Body of pancreas (tissue), 4 donors: ENCODE data around the gene POLR1E.

Source experiments
- POLR2A ChIP-seq, 3 donors: fragments of 450-650 bp; IDR thresholded peaks; one replicate each; pipeline ENCODE4 v1.6.1; 2016; ENCODE audit warnings: antibody characterized with exemption in 3 of 3, mild to moderate bottlenecking in 2 of 3
- TF ChIP-seq, protein P1 (sequence below), 7 experiments: fragments of 450-650 bp in 4 of 7; fragments of 200-600 bp in 3 of 7; sonication (generic) in 3 of 7; IDR thresholded peaks; one replicate each; pipeline ENCODE4 v1.5.1; 2016 to 2019; ENCODE audit warnings: antibody characterized with exemption in 7 of 7

DNA sequence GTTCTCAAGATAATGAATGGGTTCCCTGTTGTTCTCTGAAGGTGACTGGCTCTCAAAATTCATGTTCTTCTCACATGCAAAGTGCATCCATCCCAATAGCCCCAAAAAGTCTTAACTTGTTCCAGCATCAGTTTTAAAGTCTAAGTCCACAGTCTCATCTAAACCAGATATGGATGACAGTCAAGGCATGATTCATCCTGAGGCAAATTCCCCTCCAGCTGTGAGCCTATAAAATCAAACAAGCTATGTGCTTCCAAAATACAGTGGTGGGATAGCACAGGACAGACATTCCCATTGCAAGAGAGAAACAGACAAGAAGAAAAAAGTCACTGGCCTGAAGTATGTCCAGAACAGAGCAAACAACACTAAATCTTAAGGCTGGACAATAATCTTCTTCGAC lies 65.0 kb downstream of the POLR1E start:
- TF ChIP-seq, protein P1, sequence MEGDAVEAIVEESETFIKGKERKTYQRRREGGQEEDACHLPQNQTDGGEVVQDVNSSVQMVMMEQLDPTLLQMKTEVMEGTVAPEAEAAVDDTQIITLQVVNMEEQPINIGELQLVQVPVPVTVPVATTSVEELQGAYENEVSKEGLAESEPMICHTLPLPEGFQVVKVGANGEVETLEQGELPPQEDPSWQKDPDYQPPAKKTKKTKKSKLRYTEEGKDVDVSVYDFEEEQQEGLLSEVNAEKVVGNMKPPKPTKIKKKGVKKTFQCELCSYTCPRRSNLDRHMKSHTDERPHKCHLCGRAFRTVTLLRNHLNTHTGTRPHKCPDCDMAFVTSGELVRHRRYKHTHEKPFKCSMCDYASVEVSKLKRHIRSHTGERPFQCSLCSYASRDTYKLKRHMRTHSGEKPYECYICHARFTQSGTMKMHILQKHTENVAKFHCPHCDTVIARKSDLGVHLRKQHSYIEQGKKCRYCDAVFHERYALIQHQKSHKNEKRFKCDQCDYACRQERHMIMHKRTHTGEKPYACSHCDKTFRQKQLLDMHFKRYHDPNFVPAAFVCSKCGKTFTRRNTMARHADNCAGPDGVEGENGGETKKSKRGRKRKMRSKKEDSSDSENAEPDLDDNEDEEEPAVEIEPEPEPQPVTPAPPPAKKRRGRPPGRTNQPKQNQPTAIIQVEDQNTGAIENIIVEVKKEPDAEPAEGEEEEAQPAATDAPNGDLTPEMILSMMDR (IDR thresholded peaks at IDR 0.05) = no peak
- no peak for TF ChIP-seq POLR2A (IDR thresholded peaks at IDR 0.05)
